Measurements from ENCODE around the gene IL17F.

- TF ChIP-seq CTCF (IDR thresholded peaks at IDR 0.05) (no peak), POLR2A (IDR thresholded peaks at IDR 0.05) (no peak)
Observed at GRCh38 chr6:52187098-52187497, 57.2 kb downstream of the IL17F start.

Data from ovary (tissue), 3 donors.